ENCODE data around the gene GBP2.

- no peak for TF ChIP-seq POLR2A (IDR thresholded peaks at IDR 0.05)
- no peak for TF ChIP-seq CTCF (IDR thresholded peaks at IDR 0.05)
Measured at GRCh38 chr1:89114662-89115061, 11.3 kb downstream of the GBP2 start.

All from Peyer's patch (tissue), 4 donors.